Naive B cell (primary cell): ENCODE measurements around the gene DNASE2. TPM values are rescaled to one million over a fixed set of nuclear protein-coding genes. Genes with fewer than 3 reads are reported as not detected.
A peak's percentile ranks its signal among the peaks of the same experiment; 100 is the strongest.
"Not testable (repeated sequence)": the region's sequence is repeated elsewhere in the genome, so short reads cannot be mapped to it uniquely, and the experiment has no call there.

Source experiments
- ATAC-seq, 2 donors: fragments of 150-1000 bp; cut with Tn5 transposase; 2 replicates each; pipeline ENCODE4 v1.10.0; 2021; ENCODE audit warnings: low read depth in 2 of 2, mild to moderate bottlenecking in 2 of 2, moderate library complexity in 2 of 2
- DNase-seq: peaks from one replicate; pipeline ENCODE4 v3.0.0; 2022
- H3K27ac Mint-ChIP-seq, 6 donors: one replicate each; pipeline ENCODE4 v1.8.0; 2020 to 2022; ENCODE audit warnings: mild to moderate bottlenecking in 6 of 6, mixed read lengths in 6 of 6, moderate library complexity in 5 of 6, inconsistent platforms in 2 of 6
- H3K27me3 Mint-ChIP-seq, 3 donors: one replicate each; pipeline ENCODE4 v1.8.0; 2021 to 2022; ENCODE audit warnings: mixed read lengths in 3 of 3, mild to moderate bottlenecking in 1 of 3
- H3K36me3 Mint-ChIP-seq, 2 donors: one replicate each; pipeline ENCODE4 v1.8.0; 2020 to 2022; ENCODE audit warnings: mixed read lengths in 2 of 2, inconsistent platforms in 1 of 2, mild to moderate bottlenecking in 1 of 2
- H3K4me1 Mint-ChIP-seq, 3 donors: one replicate each; pipeline ENCODE4 v1.8.0; 2020 to 2022; ENCODE audit warnings: mixed read lengths in 3 of 3, inconsistent platforms in 1 of 3, mild to moderate bottlenecking in 1 of 3, moderate library complexity in 1 of 3
- H3K4me3 Mint-ChIP-seq, 8 donors: one replicate each; pipeline ENCODE4 v1.8.0; 2020 to 2022; ENCODE audit warnings: mild to moderate bottlenecking in 8 of 8, mixed read lengths in 8 of 8, moderate library complexity in 8 of 8, inconsistent platforms in 2 of 8
- H3K9me3 Mint-ChIP-seq, 7 donors: one replicate each; pipeline ENCODE4 v1.8.0; 2020 to 2022; ENCODE audit warnings: mixed read lengths in 7 of 7, mild to moderate bottlenecking in 5 of 7, inconsistent platforms in 2 of 7, moderate library complexity in 1 of 7
- polyA plus RNA-seq, 6 donors: library from polyadenylated mRNA; unstranded; fragments of 300-500 nt; fragmentation: Illumina TruSeq; gene quantifications; one replicate each; pipeline ENCODE4 v1.2.3, GENCODE V29; 2021; ENCODE audit warnings: low read depth in 6 of 6

The DNASE2 gene
- polyA plus RNA-seq, 6 donors from 2014 or later, result 24.5 to 55.8 (median 40.6) TPM

DNA sequence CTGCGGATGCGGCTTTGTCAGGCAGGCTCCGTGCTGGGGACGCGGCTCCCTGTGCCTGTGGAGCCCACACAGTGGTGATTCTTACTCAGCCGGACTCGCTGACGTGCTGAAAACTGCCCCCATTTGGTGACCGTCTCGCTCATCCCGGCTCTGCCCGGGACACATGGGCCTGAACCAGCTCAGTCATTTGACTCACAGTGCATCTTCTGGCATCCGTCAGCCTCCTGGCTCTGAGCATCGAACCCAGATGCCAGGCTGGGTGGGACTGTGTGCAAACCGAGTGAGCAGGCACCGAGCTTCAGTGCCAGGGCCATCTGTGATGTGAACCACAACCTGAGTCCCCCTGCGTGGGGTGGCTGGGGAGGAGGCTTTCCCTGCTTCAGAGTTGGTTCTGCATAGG is 15.2 kb upstream of the DNASE2 start:
- H3K27ac Mint-ChIP-seq, result no peak overlapping the region
- peaks cover 10 to 15% of the 10 kb centered on the region in 2 donors for H3K36me3 Mint-ChIP-seq
- no peak overlapping the region for H3K4me3 Mint-ChIP-seq
- no peak for DNase-seq
- no peaks in the 10 kb centered on the region for H3K27me3 Mint-ChIP-seq
- no peak for ATAC-seq
- H3K4me1 Mint-ChIP-seq, result peaks cover 10 to 15% (median 11%) of the 10 kb centered on the region in 3 donors
- no peaks in the 10 kb centered on the region for H3K9me3 Mint-ChIP-seq

DNA sequence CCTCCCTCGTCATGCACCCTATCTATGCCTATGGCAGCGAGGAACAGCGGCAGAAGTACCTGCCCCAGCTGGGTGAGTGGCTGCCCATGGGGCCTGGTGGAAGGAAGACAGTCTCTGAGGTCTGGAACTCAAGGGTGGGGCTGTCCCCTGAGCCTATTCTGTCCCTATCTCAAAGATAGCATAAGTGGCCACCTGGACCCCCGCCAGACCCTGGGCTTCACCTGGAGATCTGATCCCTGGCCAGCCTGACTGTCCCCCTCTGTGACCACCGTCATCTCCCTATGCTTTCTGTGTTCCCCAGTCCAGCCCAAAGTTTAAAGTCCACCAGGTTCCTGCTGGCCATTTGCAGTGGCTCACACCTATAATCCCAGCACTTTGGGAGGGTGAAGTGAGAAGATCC is 12.3 kb upstream of the DNASE2 start:
- ATAC-seq (no peak), DNase-seq (no peak)
- Mint-ChIP-seq H3K4me3 (peak overlapping the region in 5 of 8 donors; percentile 57 to 96 (median 66)), H3K4me1 (peaks cover 22 to 36% (median 23%) of the 10 kb centered on the region in 3 donors), H3K27ac (peak overlapping the region in 1 of 6 donors; percentile 31), H3K27me3 (no peaks in the 10 kb centered on the region), H3K9me3 (no peaks in the 10 kb centered on the region), H3K36me3 (peaks cover 10 to 15% of the 10 kb centered on the region in 2 donors)

DNA sequence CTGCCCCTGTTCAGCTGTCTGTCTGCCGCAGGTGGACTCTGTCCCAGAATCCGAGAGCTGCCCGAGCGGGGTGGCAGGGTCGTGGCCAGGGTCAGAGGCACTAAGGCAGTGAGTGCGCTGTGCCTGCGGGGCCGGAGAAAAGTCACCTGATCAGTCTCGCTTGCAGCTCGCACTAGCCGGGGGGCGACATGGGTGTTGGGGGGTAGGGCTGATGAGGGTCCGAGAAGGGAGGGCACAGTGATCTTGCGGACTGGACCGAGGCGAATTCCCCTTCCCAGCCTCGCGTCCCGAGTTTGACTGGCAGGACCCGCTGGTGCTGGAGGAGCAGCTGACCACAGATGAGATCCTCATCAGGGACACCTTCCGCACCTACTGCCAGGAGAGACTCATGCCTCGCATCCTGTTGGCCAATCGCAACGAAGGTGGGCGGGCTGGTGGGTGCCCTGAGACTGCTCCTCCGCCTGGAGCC is 10.3 kb upstream of the DNASE2 start:
- peak overlapping the region; percentile 96 to 100 (median 98) for H3K4me3 Mint-ChIP-seq
- no peaks in the 10 kb centered on the region for H3K27me3 Mint-ChIP-seq
- H3K4me1 Mint-ChIP-seq, result peaks cover 22 to 36% (median 23%) of the 10 kb centered on the region in 3 donors
- no peak for DNase-seq
- no peaks in the 10 kb centered on the region for H3K9me3 Mint-ChIP-seq
- H3K27ac Mint-ChIP-seq, result peak overlapping the region; percentile 96 to 100 (median 98)
- peaks cover 10 to 15% of the 10 kb centered on the region in 2 donors for H3K36me3 Mint-ChIP-seq
- no peak for ATAC-seq

DNA sequence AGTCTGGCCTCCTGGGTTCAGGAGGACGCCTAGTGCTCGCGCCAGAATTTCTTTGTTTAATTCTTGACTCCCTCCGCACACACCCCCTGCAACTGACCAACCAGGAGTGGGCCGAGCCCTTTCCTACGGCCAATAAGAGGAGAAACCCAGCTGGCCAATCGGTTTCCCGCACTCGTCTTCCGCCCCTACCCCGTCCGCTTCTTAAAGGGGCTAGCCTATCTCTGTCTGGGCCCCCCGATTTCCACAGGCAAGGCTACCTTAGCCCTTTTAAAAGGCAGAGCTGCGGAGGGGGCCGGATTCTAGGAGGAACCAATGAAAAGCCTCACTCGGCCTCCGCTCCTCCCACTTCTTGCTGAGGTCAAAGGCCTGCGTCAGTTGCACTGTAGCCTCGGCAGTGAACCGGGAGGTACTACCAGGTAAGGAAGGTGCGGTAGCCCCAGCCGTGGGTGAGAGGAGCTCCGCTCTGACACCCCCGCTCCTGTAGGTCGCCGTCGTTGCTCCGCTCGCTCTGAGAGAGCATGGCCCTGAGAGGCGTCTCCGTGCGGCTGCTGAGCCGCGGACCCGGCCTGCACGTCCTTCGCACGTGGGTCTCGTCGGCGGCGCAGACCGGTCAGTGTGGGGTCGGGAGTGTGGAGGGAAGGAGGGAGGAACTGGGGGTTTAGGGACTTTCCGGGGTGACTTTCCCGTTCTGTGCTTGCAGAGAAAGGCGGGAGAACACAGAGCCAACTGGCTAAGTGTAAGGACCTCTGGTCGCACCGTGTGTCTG is 9.7 kb upstream of the DNASE2 start, which contains the start of gene GCDH:
Gene GCDH, plus strand, starts transcription at position 374 of the 766 bp plus-strand sequence. Its CDS starts 145 bp downstream, at position 519.
- Mint-ChIP-seq H3K27me3 (no peaks in the 10 kb centered on the region), H3K9me3 (no peaks in the 10 kb centered on the region), H3K4me1 (peaks cover 22 to 40% (median 23%) of the 10 kb centered on the region in 3 donors), H3K4me3 (peak within 1 kb of the TSS; percentile 96 to 100 (median 98)), H3K27ac (peak within 1 kb of the TSS; percentile 96 to 100 (median 98)), H3K36me3 (peaks cover 10 to 15% of the 10 kb centered on the region in 2 donors)
- peak; percentile 86 to 88 for ATAC-seq
- peak; percentile 97 for DNase-seq

DNA sequence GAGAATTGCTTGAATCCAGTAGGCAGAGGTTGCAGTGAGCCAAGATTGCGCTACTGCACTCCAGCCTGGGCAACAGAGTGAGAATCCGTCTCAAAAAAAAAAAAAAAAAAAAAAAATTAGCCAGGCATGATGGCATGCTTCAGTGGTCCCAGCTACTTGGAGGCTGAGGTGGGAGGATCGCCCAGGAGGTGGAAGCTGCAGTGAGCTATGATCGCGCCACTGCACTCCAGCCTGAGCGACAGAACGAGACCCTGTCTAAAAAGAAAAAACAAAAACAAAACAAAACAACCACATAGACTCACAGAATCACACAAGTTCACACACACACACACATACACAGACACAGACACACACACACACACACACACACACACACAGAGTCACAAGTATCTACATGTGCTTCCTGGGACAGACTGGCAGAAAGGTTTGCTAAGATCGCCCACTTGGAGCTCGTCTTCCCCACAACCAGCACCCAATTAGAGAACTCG is 9.1 kb upstream of the DNASE2 start:
- peak overlapping the region; percentile 91 to 100 (median 98) for H3K27ac Mint-ChIP-seq
- H3K4me1 Mint-ChIP-seq, result peaks cover 22 to 40% (median 23%) of the 10 kb centered on the region in 3 donors
- peak; percentile 0 to 1 for ATAC-seq
- not testable (repeated sequence) for H3K27me3 Mint-ChIP-seq, DNase-seq, H3K9me3 Mint-ChIP-seq
- peaks cover 10 to 15% of the 10 kb centered on the region in 2 donors for H3K36me3 Mint-ChIP-seq
- H3K4me3 Mint-ChIP-seq, result peak overlapping the region; percentile 96 to 100 (median 98)

DNA sequence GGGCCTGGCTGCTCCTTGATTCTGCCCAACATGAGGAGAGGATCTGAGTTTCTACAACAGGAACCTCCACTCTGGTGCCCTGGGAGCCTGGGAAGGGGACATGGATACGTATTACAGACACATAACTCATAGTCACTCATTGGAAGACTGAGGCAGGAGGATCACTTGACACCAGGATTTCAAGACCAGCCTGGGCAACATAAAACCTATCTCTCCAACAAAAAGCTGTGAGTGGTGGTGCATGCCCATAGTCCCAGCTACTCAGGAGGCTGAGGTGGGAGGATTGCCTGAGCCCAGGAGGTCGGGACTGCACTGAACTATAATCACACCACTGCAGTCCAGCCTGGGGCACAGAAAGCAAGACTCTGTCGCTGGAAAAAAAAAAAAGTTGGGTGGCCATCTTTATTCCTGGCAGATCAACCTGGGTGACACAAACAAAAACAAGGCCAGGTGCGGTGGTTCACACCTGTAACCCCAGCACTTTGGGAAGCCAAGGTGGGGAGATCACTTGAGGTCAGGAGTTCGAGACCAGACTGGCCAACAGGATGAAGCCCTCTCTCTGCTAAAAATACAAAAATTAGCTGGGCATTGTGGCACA is 6.9 kb upstream of the DNASE2 start:
- no peak for ATAC-seq
- no peak overlapping the region for H3K4me3 Mint-ChIP-seq
- peaks cover 23 to 43% (median 30%) of the 10 kb centered on the region in 3 donors for H3K4me1 Mint-ChIP-seq
- no peak for DNase-seq
- H3K36me3 Mint-ChIP-seq, result no peaks in the 10 kb centered on the region
- peak overlapping the region in 1 of 6 donors; percentile 12 for H3K27ac Mint-ChIP-seq
- H3K27me3 Mint-ChIP-seq, result no peaks in the 10 kb centered on the region
- peaks cover 0 to 6% (median 0%) of the 10 kb centered on the region in 7 donors for H3K9me3 Mint-ChIP-seq

DNA sequence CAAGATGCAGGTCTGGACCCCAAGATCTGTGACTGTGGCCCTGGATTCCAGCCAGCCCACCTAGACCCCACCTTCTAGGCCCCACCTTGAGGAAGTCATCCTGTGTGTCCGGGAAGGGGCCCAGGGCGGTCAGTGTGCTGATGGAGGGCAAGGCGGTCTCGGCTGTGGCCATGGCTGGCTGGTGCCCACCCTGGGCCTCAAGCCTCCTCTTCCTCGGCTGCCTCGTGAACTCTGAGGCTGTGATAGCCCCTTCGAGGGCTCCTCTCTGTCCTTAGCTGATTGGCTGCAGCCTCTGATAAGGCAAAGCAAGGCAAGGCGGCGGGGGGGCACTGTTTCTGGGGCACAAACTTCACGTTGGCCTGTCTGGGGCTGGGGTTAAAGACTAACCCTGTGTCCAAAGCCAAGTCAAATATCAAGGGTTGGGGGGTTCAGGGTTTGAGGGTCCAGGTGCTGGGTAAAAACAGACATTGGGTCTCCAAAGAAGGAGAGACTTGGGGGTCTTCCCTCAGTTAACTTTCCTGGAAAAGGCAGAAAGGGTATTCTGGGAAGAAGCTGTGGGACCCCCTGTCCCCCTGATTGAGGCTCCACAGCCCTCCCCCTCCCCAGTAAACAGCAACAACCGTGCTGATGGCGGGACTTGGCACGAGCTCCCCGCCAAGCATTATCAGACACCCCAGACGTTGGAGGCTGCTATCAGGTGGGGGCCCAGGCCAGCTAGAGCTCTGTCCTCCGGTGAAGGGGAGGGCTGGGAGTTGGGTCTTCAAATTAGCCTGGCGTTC is 5.9 kb upstream of the DNASE2 start, which contains the start of gene KLF1:
Gene KLF1, minus strand, starts transcription at position 233 of the 779 bp plus-strand sequence. Its CDS starts 61 bp downstream, at position 172.
- no peak for DNase-seq
- no peaks in the 10 kb centered on the region for H3K27me3 Mint-ChIP-seq
- peak within 1 kb of the TSS; percentile 16 to 85 (median 70) for H3K4me3 Mint-ChIP-seq
- H3K36me3 Mint-ChIP-seq, result no peaks in the 10 kb centered on the region
- peaks cover 23 to 46% (median 29%) of the 10 kb centered on the region in 3 donors for H3K4me1 Mint-ChIP-seq
- ATAC-seq, result no peak
- H3K9me3 Mint-ChIP-seq, result peaks cover 0 to 8% (median 3%) of the 10 kb centered on the region in 7 donors
- H3K27ac Mint-ChIP-seq, result peak within 1 kb of the TSS in 2 of 6 donors; percentile 48 to 49

DNA sequence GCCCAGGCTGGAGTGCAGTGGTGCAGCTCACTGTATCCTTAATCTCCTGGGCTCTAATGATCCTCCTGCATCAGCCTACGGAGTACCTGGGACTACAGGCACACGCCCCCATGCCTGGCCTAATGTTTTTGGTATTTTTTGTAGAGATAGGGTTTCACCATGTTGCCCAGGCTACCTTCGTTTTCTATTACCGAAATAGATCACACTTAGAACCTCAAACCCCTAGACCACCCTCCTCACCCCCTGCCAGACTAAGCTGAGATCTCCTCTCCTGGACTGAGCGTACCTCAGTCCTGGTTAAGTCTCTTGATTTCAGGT is 5.4 kb upstream of the DNASE2 start:
- Mint-ChIP-seq H3K9me3 (peaks cover 0 to 13% (median 5%) of the 10 kb centered on the region in 7 donors), H3K27ac (no peak overlapping the region), H3K4me3 (peak overlapping the region; percentile 16 to 85 (median 70)), H3K36me3 (no peaks in the 10 kb centered on the region), H3K27me3 (no peaks in the 10 kb centered on the region), H3K4me1 (peaks cover 22 to 46% (median 29%) of the 10 kb centered on the region in 3 donors)
- DNase-seq (no peak), ATAC-seq (no peak)

DNA sequence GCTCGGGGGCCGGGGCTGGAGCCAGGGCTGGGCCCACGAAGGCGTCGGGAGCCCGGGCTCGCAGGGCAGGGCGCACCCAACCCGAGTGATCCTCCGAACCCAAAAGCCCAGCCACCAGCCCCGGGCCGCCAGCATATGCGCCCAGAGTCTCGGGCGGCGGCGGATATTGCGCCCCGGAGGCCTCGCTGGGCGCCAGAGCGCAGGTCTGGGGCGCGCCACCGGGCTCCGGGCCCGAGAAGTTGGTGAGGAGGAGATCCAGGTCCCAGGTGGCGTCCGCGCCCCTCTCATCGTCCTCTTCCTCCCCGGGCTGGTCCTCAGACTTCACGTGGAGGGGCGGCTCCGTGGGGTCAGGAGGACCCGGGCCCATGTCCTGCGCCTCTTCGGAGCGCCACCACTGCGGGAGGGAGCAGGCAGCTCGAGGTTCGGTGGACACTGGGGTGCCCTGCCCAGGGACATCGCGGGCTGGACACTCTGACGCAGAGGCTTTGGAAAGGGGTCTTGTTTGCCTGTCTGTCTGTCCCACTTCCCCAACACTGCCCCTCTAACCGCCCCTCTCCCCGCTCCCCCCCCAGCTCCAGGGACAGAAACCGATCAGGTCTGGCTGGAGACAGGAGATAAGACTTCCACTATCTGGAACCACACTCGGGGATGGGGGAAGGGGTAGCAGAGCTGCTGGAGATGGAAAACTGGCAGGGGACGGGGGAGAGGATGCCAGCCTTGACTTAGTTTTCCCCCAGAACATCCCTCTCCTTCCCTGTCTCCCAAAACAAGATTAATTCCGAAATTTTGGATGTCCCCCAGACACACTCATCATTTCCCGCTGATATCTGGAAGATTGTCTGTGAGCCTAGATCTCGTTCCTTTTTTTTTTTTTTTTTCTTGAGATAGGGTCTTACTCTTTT is 4.8 kb upstream of the DNASE2 start:
- no peaks in the 10 kb centered on the region for H3K27me3 Mint-ChIP-seq

DNA sequence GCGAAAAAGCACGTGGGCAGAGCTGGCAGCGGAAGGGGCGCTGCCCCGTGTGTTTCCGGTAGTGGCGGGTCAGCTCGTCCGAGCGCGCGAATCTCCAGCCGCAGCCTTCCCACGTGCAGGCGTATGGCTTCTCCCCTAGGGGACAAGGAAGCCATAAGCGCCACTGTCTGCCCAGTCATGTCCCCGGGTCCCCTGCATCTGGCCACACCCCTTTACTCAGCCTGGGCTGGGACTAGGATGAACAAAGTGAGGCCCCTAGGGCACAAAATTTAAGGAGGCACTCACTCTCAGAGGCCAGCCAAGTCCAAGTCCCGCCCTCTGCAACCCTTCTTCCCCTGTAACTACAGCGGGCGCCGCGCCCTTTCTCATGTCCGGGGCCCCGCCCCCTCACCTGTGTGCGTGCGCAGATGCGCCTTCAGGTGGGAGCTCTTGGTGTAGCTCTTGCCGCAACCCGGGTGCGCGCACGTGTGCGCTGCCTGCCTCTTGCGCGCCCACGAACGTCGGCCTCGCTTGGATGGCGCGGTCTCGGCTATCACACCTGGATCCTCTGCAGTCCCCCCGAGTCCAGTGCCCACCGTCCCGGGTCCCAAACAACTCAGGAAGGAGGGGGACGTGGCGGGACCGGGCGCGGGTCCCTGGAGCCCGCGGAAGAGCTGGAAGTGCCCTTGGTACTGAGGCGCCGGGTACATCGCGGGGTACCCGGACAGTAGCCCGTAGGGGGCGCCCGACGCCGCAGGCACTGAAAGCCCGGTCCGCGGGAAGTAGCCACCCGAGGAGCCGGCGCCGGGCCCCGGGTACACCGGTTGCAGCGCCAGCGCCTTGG is 3.9 kb upstream of the DNASE2 start:
- peak overlapping the region in 3 of 6 donors; percentile 36 to 74 (median 69) for H3K27ac Mint-ChIP-seq
- peak; percentile 47 to 50 for ATAC-seq
- peak overlapping the region; percentile 75 to 92 (median 88) for H3K4me3 Mint-ChIP-seq
- no peaks in the 10 kb centered on the region for H3K36me3 Mint-ChIP-seq
- no peaks in the 10 kb centered on the region for H3K27me3 Mint-ChIP-seq
- peaks cover 0 to 17% (median 6%) of the 10 kb centered on the region in 7 donors for H3K9me3 Mint-ChIP-seq
- DNase-seq, result peak; percentile 60
- H3K4me1 Mint-ChIP-seq, result peaks cover 20 to 42% (median 29%) of the 10 kb centered on the region in 3 donors

More for the DNA sequence above, 4.8 kb upstream of the DNASE2 start:
- H3K36me3 Mint-ChIP-seq, result no peaks in the 10 kb centered on the region
- H3K27ac Mint-ChIP-seq, result peak overlapping the region in 2 of 6 donors; percentile 48 to 49
- H3K4me1 Mint-ChIP-seq, result peaks cover 20 to 42% (median 29%) of the 10 kb centered on the region in 3 donors
- ATAC-seq, result peak; percentile 0 to 1
- DNase-seq, result no peak
- H3K9me3 Mint-ChIP-seq, result peaks cover 0 to 17% (median 6%) of the 10 kb centered on the region in 7 donors
- peak overlapping the region; percentile 16 to 85 (median 70) for H3K4me3 Mint-ChIP-seq

DNA sequence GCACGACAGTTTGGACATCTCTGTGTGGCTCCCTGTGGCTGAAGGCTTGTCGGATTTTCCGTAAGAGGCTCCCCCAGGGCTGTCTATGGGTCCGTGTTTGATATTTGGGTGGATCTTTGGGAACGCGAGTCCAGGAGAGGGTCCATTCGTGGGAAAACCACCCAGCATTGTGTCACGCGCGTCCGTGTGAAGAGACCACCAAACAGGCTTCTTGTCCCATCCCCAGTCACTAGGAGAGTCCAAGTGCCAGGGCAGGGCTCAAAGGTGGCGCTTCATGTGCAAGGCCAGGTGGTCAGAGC is 3.3 kb upstream of the DNASE2 start:
- no peak for DNase-seq
- H3K36me3 Mint-ChIP-seq, result no peaks in the 10 kb centered on the region
- peaks cover 0 to 17% (median 6%) of the 10 kb centered on the region in 7 donors for H3K9me3 Mint-ChIP-seq
- peak overlapping the region; percentile 15 to 90 (median 84) for H3K4me3 Mint-ChIP-seq
- H3K27ac Mint-ChIP-seq, result peak overlapping the region in 3 of 6 donors; percentile 36 to 74 (median 62)
- peaks cover 25 to 43% (median 34%) of the 10 kb centered on the region in 3 donors for H3K4me1 Mint-ChIP-seq
- no peak for ATAC-seq
- H3K27me3 Mint-ChIP-seq, result no peaks in the 10 kb centered on the region
